Erythroblast (primary cell): ENCODE results near the gene IQCK.
"Not testable (repeated sequence)": the region's sequence is repeated elsewhere in the genome, so short reads cannot be mapped to it uniquely, and the experiment has no call there.

Experiments
- GATA1 ChIP-seq: IDR thresholded peaks from 2 replicates; pipeline ENCODE4 v1.6.1; 2011; ENCODE audit warnings: low read depth, mild to moderate bottlenecking, control low read depth, low read length, moderate library complexity
- POLR2A ChIP-seq: IDR thresholded peaks from 2 replicates; pipeline ENCODE4 v1.6.1; 2011; ENCODE audit warnings: mild to moderate bottlenecking, low read length

GRCh38 chr16:19801824-19802223, 83.8 kb downstream of the IQCK start:
- not testable (repeated sequence) for TF ChIP-seq POLR2A, GATA1
